Endothelial cell of umbilical vein (primary cell): Measurements from ENCODE around the gene MALRD1. TPM values are rescaled to one million over a fixed set of nuclear protein-coding genes. Genes with fewer than 3 reads are reported as not detected.

Experiments used
- BruUV-seq: library from RNA; stranded (reverse); fragments of 400-500 nt; replicated peaks from 2 replicates; lab custom pipeline; 2021; lab: Mats Ljungman, UMichigan
- CTCF ChIA-PET: fragments of 300-600, 350-600 bp; sonication (Branson Sonifier 250); formaldehyde crosslinking; loops from one replicate; lab custom pipeline; 2021; ENCODE audit warnings: antibody characterized with exemption, inconsistent platforms; lab: Charles Lee
- POLR2A ChIA-PET: fragments of 300-600, 350-600 bp; sonication (Branson Sonifier 250); formaldehyde crosslinking; loops from one replicate; lab custom pipeline; 2021; ENCODE audit warnings: antibody characterized with exemption, inconsistent platforms; lab: Charles Lee
- DNase-seq: peaks from one replicate; pipeline ENCODE4 v3.0.0-alpha.2; 2011; ENCODE audit warnings: low read depth, low spot score
- FAIRE-seq: peaks from 2 replicates; lab custom pipeline; 2011; peaks lifted over from hg19 to GRCh38; lab: Jason Lieb, UNC
- H2AFZ ChIP-seq: 2 replicates; pipeline ENCODE4 v1.6.0; 2012; ENCODE audit warnings: low read depth, low read length, control low read depth, inconsistent platforms
- H3K27ac ChIP-seq: 2 replicates; pipeline ENCODE4 v1.5.1; 2011; ENCODE audit warnings: low read depth, mild to moderate bottlenecking, control low read depth, low read length, moderate library complexity; ENCODE audit not compliant: insufficient read depth
- H3K27me3 ChIP-seq, 2 experiments: 2 replicates each; pipeline versions ENCODE4 v1.6.0 to v1.6.1; 2011; ENCODE audit warnings: low read length in 2 of 2, mixed read lengths in 1 of 2; ENCODE audit not compliant: control insufficient read depth in 2 of 2, insufficient read depth in 2 of 2
- H3K36me3 ChIP-seq, 2 experiments: 2 replicates in 1 of 2; 3 replicates in 1 of 2; pipeline ENCODE4 v1.5.1; 2011; ENCODE audit warnings: low read length in 2 of 2, mild to moderate bottlenecking in 1 of 2, moderate library complexity in 1 of 2; ENCODE audit not compliant: control insufficient read depth in 2 of 2, insufficient read depth in 2 of 2; ENCODE audit errors: extremely low read depth in 1 of 2
- H3K4me1 ChIP-seq: 3 replicates; pipeline ENCODE4 v1.5.1; 2011; ENCODE audit warnings: mild to moderate bottlenecking, low read length; ENCODE audit not compliant: control insufficient read depth, insufficient read depth; ENCODE audit errors: extremely low read depth
- H3K4me2 ChIP-seq: 2 replicates; pipeline ENCODE4 v1.6.1; 2011; ENCODE audit warnings: low read length, control low read depth, mixed read lengths; ENCODE audit not compliant: insufficient read depth
- H3K4me3 ChIP-seq, 3 experiments: fragments of 200-600 bp in 1 of 3; sonication (generic), shearing (Covaris generic) in 1 of 3; replicated peaks in 1 of 3; 2 replicates each; pipeline ENCODE4 v1.5.1; 2011 to 2016; ENCODE audit warnings: control low read depth in 3 of 3, low read length in 3 of 3, mild to moderate bottlenecking in 2 of 3, inconsistent platforms in 1 of 3, low read depth in 1 of 3, moderate library complexity in 1 of 3; ENCODE audit not compliant: insufficient read depth in 1 of 3
- H3K79me2 ChIP-seq: 2 replicates; pipeline ENCODE4 v1.6.0; 2012; ENCODE audit warnings: low read length, inconsistent platforms; ENCODE audit not compliant: control insufficient read depth, insufficient read depth
- H3K9ac ChIP-seq: replicated peaks from 2 replicates; pipeline ENCODE3; 2011; ENCODE audit warnings: low read length, control low read depth; ENCODE audit not compliant: insufficient read depth; ENCODE audit errors: extremely low read depth
- H3K9me1 ChIP-seq: replicated peaks from 3 replicates; pipeline ENCODE4 v1.6.0; 2011; ENCODE audit warnings: mild to moderate bottlenecking, low read length; ENCODE audit not compliant: control insufficient read depth, insufficient read depth; ENCODE audit errors: extremely low read depth
- H3K9me3 ChIP-seq: replicated peaks from 2 replicates; pipeline ENCODE4 v1.5.1; 2012; ENCODE audit warnings: low read length, inconsistent platforms; ENCODE audit not compliant: control insufficient read depth, insufficient read depth
- H4K20me1 ChIP-seq: replicated peaks from 2 replicates; pipeline ENCODE3; 2011; ENCODE audit warnings: mild to moderate bottlenecking, low read length; ENCODE audit not compliant: control insufficient read depth, insufficient read depth; ENCODE audit errors: extremely low read depth
- GATA2 ChIP-seq: IDR thresholded peaks from 2 replicates; pipeline ENCODE4 v1.7.0; 2011; ENCODE audit warnings: low read depth, mild to moderate bottlenecking, moderate library complexity, mixed read lengths, low read length; ENCODE audit not compliant: insufficient read length, insufficient read depth
- JUN ChIP-seq: IDR thresholded peaks from 2 replicates; pipeline ENCODE4 v1.6.1; 2011; ENCODE audit warnings: borderline replicate concordance, low read depth; ENCODE audit not compliant: insufficient read length, insufficient read depth
- MYC ChIP-seq: IDR thresholded peaks from one replicate; pipeline ENCODE4 v1.6.1; 2011; ENCODE audit warnings: mild to moderate bottlenecking, low read depth, low read length
- dilution Hi-C: fragments of 300-500 bp; cut with MboI; formaldehyde crosslinking; loops from one replicate; pipeline ENCODE4 v1.15.0; 2019; ENCODE audit warnings: low sequenced_read_pairs; ENCODE audit not compliant: extremely low pct_ligation_motif_present
- intact Hi-C: fragments of 100-400 bp; cut with micrococcal nuclease; formaldehyde crosslinking; loops from one replicate; pipeline ENCODE4 v1.10.0; 2022
- polyA plus RNA-seq, 4 experiments: library from polyadenylated mRNA; depleted of rRNA in 3 of 4; stranded (reverse) in 3 of 4; unstranded in 1 of 4; fragments of >200 nt; gene quantifications; 2 replicates each; pipeline versions ENCODE4 v1.2.1 to v1.2.3, GENCODE V29; 2011 to 2012; ENCODE audit warnings: missing spikeins in 1 of 4
- total RNA-seq: library from RNA; stranded (reverse); gene quantifications from 2 replicates; pipeline ENCODE4 v1.2.3, GENCODE V29; 2021
- TF ChIP-seq, protein P1 (sequence below): IDR thresholded peaks from 2 replicates; pipeline ENCODE4 v1.6.1; 2011; ENCODE audit not compliant: insufficient read depth, insufficient read length

MALRD1 gene
- total and polyA plus RNA-seq, 2 donors (not counting 3 experiments of a cell fraction or from before 2014, with no cell fraction given), result not detected

DNA sequence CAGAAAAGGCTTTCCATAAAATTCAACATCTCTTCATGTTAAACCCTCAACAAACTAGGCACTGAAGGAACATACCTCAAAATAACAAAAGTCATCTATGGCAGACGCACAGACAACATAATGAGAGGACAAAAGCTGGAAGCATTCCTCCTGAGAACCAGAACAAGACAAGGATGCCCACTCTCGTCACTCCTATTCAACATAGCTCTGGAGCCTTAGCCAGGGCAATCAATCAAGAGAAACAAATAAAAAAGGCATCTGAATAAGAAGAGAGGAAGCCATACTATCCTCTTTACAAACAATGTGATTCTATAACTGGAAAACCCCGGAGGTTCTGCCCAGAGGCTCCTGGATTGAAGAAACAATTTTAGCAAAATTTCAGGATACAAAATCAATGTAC is 251.0 kb downstream of the MALRD1 start:
- no peaks in the 10 kb centered on the region for H3K9me1 ChIP-seq
- no peaks in the 10 kb centered on the region for H4K20me1 ChIP-seq
- no peak overlapping the region for H3K9ac ChIP-seq
- H3K4me3 ChIP-seq, result no peak overlapping the region
- no peak overlapping the region for H2AFZ ChIP-seq
- H3K4me2 ChIP-seq, result no peak overlapping the region
- intact Hi-C loops, result no loop called here
- TF ChIP-seq MYC (no peak), GATA2 (no peak)
- no peaks in the 10 kb centered on the region for H3K9me3 ChIP-seq
- POLR2A ChIA-PET, result no interaction called here
- CTCF ChIA-PET, result no interaction called here
- no TSS peak for BruUV-seq
- no peaks in the 10 kb centered on the region for H3K4me1 ChIP-seq
- dilution Hi-C loops, result no loop called here
- no peaks in the 10 kb centered on the region for H3K79me2 ChIP-seq
- no peak overlapping the region for H3K27ac ChIP-seq
- no peaks in the 10 kb centered on the region for H3K36me3 ChIP-seq
- no peak for FAIRE-seq
- no peak for DNase-seq
- H3K27me3 ChIP-seq, result no peaks in the 10 kb centered on the region

DNA sequence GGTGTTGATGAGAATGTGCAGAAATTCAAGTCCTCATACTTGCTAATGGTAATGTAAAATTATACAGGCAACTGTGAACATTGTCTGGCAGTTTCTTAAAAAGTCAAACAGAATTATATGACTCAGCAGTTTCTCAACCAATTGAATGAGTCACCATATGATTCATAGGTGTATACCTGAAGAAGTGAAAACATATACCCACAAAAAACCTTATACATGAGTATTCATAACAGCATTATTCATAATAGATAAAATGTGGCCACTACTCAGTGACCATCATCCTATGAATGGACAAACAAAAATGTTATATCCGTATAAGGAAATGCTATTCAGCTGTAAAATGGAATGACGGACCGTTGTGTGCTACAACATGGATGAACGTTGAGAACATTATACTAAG is 253.5 kb downstream of the MALRD1 start:
- Histone ChIP-seq H2AFZ (no peak overlapping the region), H3K36me3 (no peaks in the 10 kb centered on the region), H3K4me3 (no peak overlapping the region), H3K27ac (no peak overlapping the region), H3K9ac (no peak overlapping the region), H3K9me3 (no peaks in the 10 kb centered on the region), H3K4me2 (no peak overlapping the region), H4K20me1 (no peaks in the 10 kb centered on the region), H3K79me2 (no peaks in the 10 kb centered on the region), H3K9me1 (no peaks in the 10 kb centered on the region), H3K4me1 (no peaks in the 10 kb centered on the region), H3K27me3 (no peaks in the 10 kb centered on the region)
- no TSS peak for BruUV-seq
- DNase-seq, result no peak
- TF ChIP-seq JUN, result peak; percentile 19
- TF ChIP-seq, protein P1, sequence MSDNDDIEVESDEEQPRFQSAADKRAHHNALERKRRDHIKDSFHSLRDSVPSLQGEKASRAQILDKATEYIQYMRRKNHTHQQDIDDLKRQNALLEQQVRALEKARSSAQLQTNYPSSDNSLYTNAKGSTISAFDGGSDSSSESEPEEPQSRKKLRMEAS, result no peak
- POLR2A ChIA-PET, result no interaction called here
- intact Hi-C loops (no loop called here), dilution Hi-C loops (no loop called here)
- no peak for FAIRE-seq
- CTCF ChIA-PET, result no interaction called here
